ENCODE measurements around the gene ENPP1. TPM values are rescaled to one million over a fixed set of nuclear protein-coding genes. Genes with fewer than 3 reads are reported as not detected.

ENPP1 gene
- total RNA-seq, 1 experiment from 2014 or later, result 6.5 TPM

DNA sequence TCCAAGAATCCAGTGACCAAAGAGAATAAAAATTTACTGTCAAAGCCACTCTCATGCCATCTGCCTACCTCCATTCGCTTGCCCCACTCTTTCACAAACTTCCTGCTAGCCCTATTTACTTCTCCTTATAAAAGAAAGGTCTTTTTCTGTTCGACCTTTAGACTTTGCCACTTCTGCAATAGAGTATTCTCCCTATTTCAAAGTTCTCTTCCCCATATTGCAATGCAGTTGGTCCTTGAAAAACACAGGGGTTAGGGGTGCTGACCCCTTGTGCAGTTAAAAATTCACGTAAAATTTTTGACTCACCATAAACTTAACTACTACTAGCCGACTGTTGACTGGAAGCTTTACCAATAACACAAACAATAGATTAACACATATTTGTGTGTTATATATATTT is 128.3 kb downstream of the ENPP1 start:
- H3K79me2 ChIP-seq (ENCODE audit: insufficient read depth, low read length), result no peaks in the 10 kb centered on the region
- H3K27ac ChIP-seq (ENCODE audit: low read depth, low read length), result no peak overlapping the region
- ChIA-PET CTCF (no interaction called here), POLR2A (no interaction called here), RAD21 (ENCODE audit: low non-redundant PET in 1 of 2, low total read pairs in 2 of 2, uncharacterized antibody in 2 of 2, unreplicated experiment in 2 of 2) (no interaction called here)
- TF ChIP-seq TCF7L2 (IDR thresholded peaks at IDR 0.05; ENCODE audit: borderline replicate concordance, extremely low read depth, insufficient read depth, insufficient read length) (no peak), POLR2AphosphoS5 (IDR thresholded peaks at IDR 0.05; ENCODE audit: low read depth, low read length) (no peak), ZNF274 (IDR thresholded peaks at IDR 0.05; ENCODE audit: low read depth, low read length) (no peak), RAD21 (IDR thresholded peaks at IDR 0.05; ENCODE audit: low read depth) (no peak), ELF1 (IDR thresholded peaks at IDR 0.05; ENCODE audit: borderline replicate concordance, low read depth) (no peak), EGR1 (IDR thresholded peaks at IDR 0.05; ENCODE audit: low read depth) (no peak), FOSL1 (IDR thresholded peaks at IDR 0.05; ENCODE audit: low read depth) (no peak), ZFX (IDR thresholded peaks at IDR 0.05) (no peak), CBX3 (IDR thresholded peaks at IDR 0.05; ENCODE audit: low read depth) (no peak), POLR2A (IDR thresholded peaks at IDR 0.05; ENCODE audit: borderline replicate concordance, extremely low read depth, insufficient read depth, insufficient read length) (no peak), SP1 (IDR thresholded peaks at IDR 0.05; ENCODE audit: low read depth) (no peak), MAX (IDR thresholded peaks at IDR 0.05) (no peak), YY1 (IDR thresholded peaks at IDR 0.05; ENCODE audit: extremely low read depth, insufficient replicate concordance, low read depth, low read length) (no peak), CEBPB (IDR thresholded peaks at IDR 0.05; ENCODE audit: low read depth) (no peak), SIN3A (IDR thresholded peaks at IDR 0.05; ENCODE audit: low read depth) (no peak), CTCF (IDR thresholded peaks at IDR 0.05 in 2 of 3, conservative IDR thresholded peaks at IDR 0.05 in 1 of 3; ENCODE audit: borderline replicate concordance in 1 of 3, insufficient read depth in 1 of 3, low read depth in 2 of 3, low read length in 2 of 3) (no peak), JUND (IDR thresholded peaks at IDR 0.05) (no peak)
- TF ChIP-seq, protein P1, sequence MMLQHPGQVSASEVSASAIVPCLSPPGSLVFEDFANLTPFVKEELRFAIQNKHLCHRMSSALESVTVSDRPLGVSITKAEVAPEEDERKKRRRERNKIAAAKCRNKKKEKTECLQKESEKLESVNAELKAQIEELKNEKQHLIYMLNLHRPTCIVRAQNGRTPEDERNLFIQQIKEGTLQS (IDR thresholded peaks at IDR 0.05), result no peak
- TF ChIP-seq, protein P2, sequence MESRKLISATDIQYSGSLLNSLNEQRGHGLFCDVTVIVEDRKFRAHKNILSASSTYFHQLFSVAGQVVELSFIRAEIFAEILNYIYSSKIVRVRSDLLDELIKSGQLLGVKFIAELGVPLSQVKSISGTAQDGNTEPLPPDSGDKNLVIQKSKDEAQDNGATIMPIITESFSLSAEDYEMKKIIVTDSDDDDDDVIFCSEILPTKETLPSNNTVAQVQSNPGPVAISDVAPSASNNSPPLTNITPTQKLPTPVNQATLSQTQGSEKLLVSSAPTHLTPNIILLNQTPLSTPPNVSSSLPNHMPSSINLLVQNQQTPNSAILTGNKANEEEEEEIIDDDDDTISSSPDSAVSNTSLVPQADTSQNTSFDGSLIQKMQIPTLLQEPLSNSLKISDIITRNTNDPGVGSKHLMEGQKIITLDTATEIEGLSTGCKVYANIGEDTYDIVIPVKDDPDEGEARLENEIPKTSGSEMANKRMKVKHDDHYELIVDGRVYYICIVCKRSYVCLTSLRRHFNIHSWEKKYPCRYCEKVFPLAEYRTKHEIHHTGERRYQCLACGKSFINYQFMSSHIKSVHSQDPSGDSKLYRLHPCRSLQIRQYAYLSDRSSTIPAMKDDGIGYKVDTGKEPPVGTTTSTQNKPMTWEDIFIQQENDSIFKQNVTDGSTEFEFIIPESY (IDR thresholded peaks at IDR 0.05; ENCODE audit: extremely low read depth, insufficient replicate concordance, low read length), result no peak
- no peak overlapping the region for H3K4me2 ChIP-seq (ENCODE audit: low read length)
- no peak for ATAC-seq
- H3K36me3 ChIP-seq (ENCODE audit: control insufficient read depth in 1 of 2, insufficient read depth in 2 of 2, low read length in 2 of 2), result no peaks in the 10 kb centered on the region
- H2AFZ ChIP-seq (ENCODE audit: low read depth, low read length, poor library complexity, severe bottlenecking), result no peak overlapping the region
- no peak for DNase-seq (ENCODE audit: low read depth, low spot score)
- H3K9ac ChIP-seq (ENCODE audit: low read length), result no peak overlapping the region
- intact Hi-C loops (cut with micrococcal nuclease), result no loop called here
- no peak overlapping the region for H3K4me3 ChIP-seq (replicated peaks in 1 of 2; ENCODE audit: low read depth in 1 of 2, low read length in 2 of 2)
- no peaks in the 10 kb centered on the region for H4K20me1 ChIP-seq (ENCODE audit: insufficient read depth)
- H3K4me1 ChIP-seq (ENCODE audit: control insufficient read depth in 1 of 2, insufficient read depth in 2 of 2, low read length in 2 of 2), result no peaks in the 10 kb centered on the region
- no TSS peak for BruUV-seq (replicated peaks)
- no peaks in the 10 kb centered on the region for H3K9me2 ChIP-seq (ENCODE audit: insufficient read depth)
- no peaks in the 10 kb centered on the region for H3K27me3 ChIP-seq (ENCODE audit: insufficient read depth, low read length)
- H3K9me3 ChIP-seq (ENCODE audit: control insufficient read depth in 1 of 2, insufficient read depth in 1 of 2, low read depth in 1 of 2, low read length in 2 of 2), result no peaks in the 10 kb centered on the region

Measured in HCT116 (cell line).